ENCODE results near the gene CLCN4. TPM values are rescaled to one million over a fixed set of nuclear protein-coding genes. Genes with fewer than 3 reads are reported as not detected.

The CLCN4 gene
- total RNA-seq, 1 experiment from 2014 or later: 10.0 TPM

- Histone ChIP-seq H3K27me3 (replicated peaks; ENCODE audit: control insufficient read depth, insufficient read depth, low read length) (no peaks in the 10 kb centered on the region), H3K36me3 (ENCODE audit: control insufficient read depth, insufficient read depth, low read length) (no peaks in the 10 kb centered on the region), H3K4me1 (peaks cover 16% of the 10 kb centered on the region), H3K9me3 (no peaks in the 10 kb centered on the region), H3K4me3 (ENCODE audit: low read depth, low read length) (0 out of 2 replicates have a peak overlapping the region, but pooled peaks have one; percentile 11)
- ChIA-PET CTCF (no interaction called here), POLR2A (no interaction called here)
- Mint-ChIP-seq H3K27ac (ENCODE audit: unreplicated experiment) (peak overlapping the region; percentile 91), H3K4me3 (ENCODE audit: unreplicated experiment) (peak overlapping the region; percentile 50), H3K9me3 (ENCODE audit: unreplicated experiment) (no peaks in the 10 kb centered on the region), H3K36me3 (ENCODE audit: insufficient read depth, unreplicated experiment) (peaks cover 31% of the 10 kb centered on the region), H3K27me3 (ENCODE audit: insufficient read depth, unreplicated experiment) (no peaks in the 10 kb centered on the region), H3K4me1 (ENCODE audit: low read depth, unreplicated experiment) (no peaks in the 10 kb centered on the region)
- DNase-seq: no peak
- intact Hi-C loops (cut with micrococcal nuclease; ENCODE audit: unreplicated experiment): loop anchor here (1.0 kb wide), 2 partner anchors 21 to 34 kb away; partner anchors contain the start of gene CLCN4
- no peak for TF ChIP-seq CTCF (IDR thresholded peaks at IDR 0.05; ENCODE audit: insufficient read depth in 1 of 2, low read depth in 1 of 2, low read length in 1 of 2, severe bottlenecking in 1 of 2, unreplicated experiment in 1 of 2)
- BruUV-seq (replicated peaks): TSS peak; percentile 65
These were observed 21.9 kb upstream of the CLCN4 start for GRCh38 chrX:10134921-10135320.

- H3K4me3 Mint-ChIP-seq (ENCODE audit: unreplicated experiment): no peak overlapping the region
- POLR2A ChIA-PET: no interaction called here
- H3K4me1 Mint-ChIP-seq (ENCODE audit: low read depth, unreplicated experiment): no peaks in the 10 kb centered on the region
- Histone ChIP-seq H3K4me1 (peaks cover 16% of the 10 kb centered on the region), H3K36me3 (ENCODE audit: control insufficient read depth, insufficient read depth, low read length) (no peaks in the 10 kb centered on the region), H3K9me3 (no peaks in the 10 kb centered on the region), H3K4me3 (ENCODE audit: low read depth, low read length) (no peak overlapping the region), H3K27me3 (replicated peaks; ENCODE audit: control insufficient read depth, insufficient read depth, low read length) (no peaks in the 10 kb centered on the region)
- intact Hi-C loops (cut with micrococcal nuclease; ENCODE audit: unreplicated experiment): no loop called here
- H3K36me3 Mint-ChIP-seq (ENCODE audit: insufficient read depth, unreplicated experiment): peaks cover 28% of the 10 kb centered on the region
- no peak for DNase-seq
- CTCF ChIA-PET: no interaction called here
- H3K27me3 Mint-ChIP-seq (ENCODE audit: insufficient read depth, unreplicated experiment): no peaks in the 10 kb centered on the region
- no TSS peak for BruUV-seq (replicated peaks)
- H3K9me3 Mint-ChIP-seq (ENCODE audit: unreplicated experiment): no peaks in the 10 kb centered on the region
- no peak for TF ChIP-seq CTCF (IDR thresholded peaks at IDR 0.05; ENCODE audit: insufficient read depth in 1 of 2, low read depth in 1 of 2, low read length in 1 of 2, severe bottlenecking in 1 of 2, unreplicated experiment in 1 of 2)
- H3K27ac Mint-ChIP-seq (ENCODE audit: unreplicated experiment): no peak overlapping the region
These were observed 21.0 kb upstream of the CLCN4 start for GRCh38 chrX:10135561-10136399.

GRCh38 chrX:10138726-10139125, 18.0 kb upstream of the CLCN4 start:
- no peak overlapping the region for H3K4me3 ChIP-seq (ENCODE audit: low read depth, low read length)
- DNase-seq: no peak
- ChIA-PET CTCF (no interaction called here), POLR2A (no interaction called here)
- Mint-ChIP-seq H3K36me3 (ENCODE audit: insufficient read depth, unreplicated experiment) (peaks cover 26% of the 10 kb centered on the region), H3K27me3 (ENCODE audit: insufficient read depth, unreplicated experiment) (no peaks in the 10 kb centered on the region), H3K27ac (ENCODE audit: unreplicated experiment) (no peak overlapping the region), H3K9me3 (ENCODE audit: unreplicated experiment) (no peaks in the 10 kb centered on the region), H3K4me1 (ENCODE audit: low read depth, unreplicated experiment) (no peaks in the 10 kb centered on the region), H3K4me3 (ENCODE audit: unreplicated experiment) (no peak overlapping the region)
- no peaks in the 10 kb centered on the region for H3K9me3 ChIP-seq
- no peak for TF ChIP-seq CTCF (IDR thresholded peaks at IDR 0.05; ENCODE audit: insufficient read depth in 1 of 2, low read depth in 1 of 2, low read length in 1 of 2, severe bottlenecking in 1 of 2, unreplicated experiment in 1 of 2)
- no TSS peak for BruUV-seq (replicated peaks)
- H3K36me3 ChIP-seq (ENCODE audit: control insufficient read depth, insufficient read depth, low read length): no peaks in the 10 kb centered on the region
- H3K27me3 ChIP-seq (replicated peaks; ENCODE audit: control insufficient read depth, insufficient read depth, low read length): no peaks in the 10 kb centered on the region
- H3K4me1 ChIP-seq: peaks cover 13% of the 10 kb centered on the region
- intact Hi-C loops (cut with micrococcal nuclease; ENCODE audit: unreplicated experiment): no loop called here

All from Caco-2 (cell line).